ENCODE measurements around the gene TMUB1. TPM values are rescaled to one million over a fixed set of nuclear protein-coding genes. Genes with fewer than 3 reads are reported as not detected.

TMUB1 gene
- total and polyA plus RNA-seq, 9 of the 15 experiments (the other 6 are each of a cell fraction or from before 2014, with no cell fraction given), result 0.14 to 241 (median 74.1) TPM

DNA sequence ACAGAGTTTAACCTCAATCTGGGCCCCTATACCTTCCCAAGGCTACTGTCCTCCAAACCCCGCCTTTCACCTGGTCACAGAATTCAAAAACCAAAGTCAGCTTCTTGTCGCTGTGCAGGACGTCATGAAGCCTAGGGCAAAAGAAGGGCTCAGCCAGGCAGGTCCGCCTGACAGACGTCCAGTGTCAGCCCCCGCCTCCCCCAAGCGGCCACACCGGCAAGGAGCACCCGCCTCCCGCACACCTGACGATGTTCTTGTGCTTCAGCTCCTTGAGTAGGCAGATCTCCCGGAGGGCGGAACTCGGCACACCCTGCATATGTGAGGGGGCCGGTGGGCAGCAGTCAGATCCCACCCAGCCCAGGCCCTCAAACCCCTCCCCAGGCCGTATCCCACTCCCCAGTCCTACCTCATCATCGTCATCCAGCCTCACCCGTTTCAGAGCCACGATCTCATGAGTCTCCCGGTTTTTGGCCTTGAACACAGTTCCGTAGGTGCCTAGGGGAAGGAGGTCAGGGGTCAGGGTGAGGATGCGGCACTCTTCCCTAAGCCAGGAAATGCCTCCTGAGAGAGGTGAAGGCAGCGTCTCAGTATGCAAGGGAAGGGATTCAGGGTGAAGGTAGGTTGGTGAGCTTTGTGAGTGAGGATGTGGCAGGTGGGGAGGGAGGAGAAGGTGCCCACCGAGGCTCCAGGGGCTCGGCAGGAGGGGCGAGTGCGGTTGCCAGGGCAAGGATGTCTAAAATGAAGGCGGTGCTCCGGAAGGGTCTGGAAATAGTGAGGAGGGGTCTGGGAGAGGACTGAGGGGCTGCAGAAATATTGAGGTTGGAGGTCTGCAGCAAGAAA is 26.4 kb downstream of the TMUB1 start (continued):
- TF ChIP-seq, protein P1, sequence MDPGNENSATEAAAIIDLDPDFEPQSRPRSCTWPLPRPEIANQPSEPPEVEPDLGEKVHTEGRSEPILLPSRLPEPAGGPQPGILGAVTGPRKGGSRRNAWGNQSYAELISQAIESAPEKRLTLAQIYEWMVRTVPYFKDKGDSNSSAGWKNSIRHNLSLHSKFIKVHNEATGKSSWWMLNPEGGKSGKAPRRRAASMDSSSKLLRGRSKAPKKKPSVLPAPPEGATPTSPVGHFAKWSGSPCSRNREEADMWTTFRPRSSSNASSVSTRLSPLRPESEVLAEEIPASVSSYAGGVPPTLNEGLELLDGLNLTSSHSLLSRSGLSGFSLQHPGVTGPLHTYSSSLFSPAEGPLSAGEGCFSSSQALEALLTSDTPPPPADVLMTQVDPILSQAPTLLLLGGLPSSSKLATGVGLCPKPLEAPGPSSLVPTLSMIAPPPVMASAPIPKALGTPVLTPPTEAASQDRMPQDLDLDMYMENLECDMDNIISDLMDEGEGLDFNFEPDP (CRISPR knock-in tag; IDR thresholded peaks at IDR 0.05), result no peak
- TF ChIP-seq C11orf30 (IDR thresholded peaks at IDR 0.05; ENCODE audit: low read depth) (no peak), GATAD2B (IDR thresholded peaks at IDR 0.05; ENCODE audit: borderline replicate concordance) (no peak), ETV1 (tag; conservative IDR thresholded peaks at IDR 0.05; ENCODE audit: low read depth) (0 out of 2 replicates have a peak, but pooled peaks have one; percentile 7), MAZ (CRISPR knock-in tag; conservative IDR thresholded peaks at IDR 0.05 in 1 of 2, IDR thresholded peaks at IDR 0.05 in 1 of 2) (peak in 1 of 2 experiments; percentile 30; a peak in 1 of 4 replicates), ZSCAN29 (IDR thresholded peaks at IDR 0.05) (no peak), BACH1 (tag; IDR thresholded peaks at IDR 0.05) (no peak), CBX2 (IDR thresholded peaks at IDR 0.05; ENCODE audit: insufficient read depth, low read length, poor library complexity, severe bottlenecking) (no peak), BMI1 (IDR thresholded peaks at IDR 0.05; ENCODE audit: low read length) (no peak), SNIP1 (IDR thresholded peaks at IDR 0.05; ENCODE audit: low read depth) (no peak), ZKSCAN1 (IDR thresholded peaks at IDR 0.05; ENCODE audit: low read depth, low read length) (0 out of 2 replicates have a peak, but pooled peaks have one; percentile 10), EHMT2 (IDR thresholded peaks at IDR 0.05) (no peak), ZNF175 (CRISPR knock-in tag; IDR thresholded peaks at IDR 0.05; ENCODE audit: low read depth) (no peak), RNF2 (IDR thresholded peaks at IDR 0.05) (no peak)
- TF ChIP-seq, protein P2, sequence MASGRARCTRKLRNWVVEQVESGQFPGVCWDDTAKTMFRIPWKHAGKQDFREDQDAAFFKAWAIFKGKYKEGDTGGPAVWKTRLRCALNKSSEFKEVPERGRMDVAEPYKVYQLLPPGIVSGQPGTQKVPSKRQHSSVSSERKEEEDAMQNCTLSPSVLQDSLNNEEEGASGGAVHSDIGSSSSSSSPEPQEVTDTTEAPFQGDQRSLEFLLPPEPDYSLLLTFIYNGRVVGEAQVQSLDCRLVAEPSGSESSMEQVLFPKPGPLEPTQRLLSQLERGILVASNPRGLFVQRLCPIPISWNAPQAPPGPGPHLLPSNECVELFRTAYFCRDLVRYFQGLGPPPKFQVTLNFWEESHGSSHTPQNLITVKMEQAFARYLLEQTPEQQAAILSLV (tag; IDR thresholded peaks at IDR 0.05), result no peak; the same call in 1 of the 2 replicates
- TF ChIP-seq, protein P3, sequence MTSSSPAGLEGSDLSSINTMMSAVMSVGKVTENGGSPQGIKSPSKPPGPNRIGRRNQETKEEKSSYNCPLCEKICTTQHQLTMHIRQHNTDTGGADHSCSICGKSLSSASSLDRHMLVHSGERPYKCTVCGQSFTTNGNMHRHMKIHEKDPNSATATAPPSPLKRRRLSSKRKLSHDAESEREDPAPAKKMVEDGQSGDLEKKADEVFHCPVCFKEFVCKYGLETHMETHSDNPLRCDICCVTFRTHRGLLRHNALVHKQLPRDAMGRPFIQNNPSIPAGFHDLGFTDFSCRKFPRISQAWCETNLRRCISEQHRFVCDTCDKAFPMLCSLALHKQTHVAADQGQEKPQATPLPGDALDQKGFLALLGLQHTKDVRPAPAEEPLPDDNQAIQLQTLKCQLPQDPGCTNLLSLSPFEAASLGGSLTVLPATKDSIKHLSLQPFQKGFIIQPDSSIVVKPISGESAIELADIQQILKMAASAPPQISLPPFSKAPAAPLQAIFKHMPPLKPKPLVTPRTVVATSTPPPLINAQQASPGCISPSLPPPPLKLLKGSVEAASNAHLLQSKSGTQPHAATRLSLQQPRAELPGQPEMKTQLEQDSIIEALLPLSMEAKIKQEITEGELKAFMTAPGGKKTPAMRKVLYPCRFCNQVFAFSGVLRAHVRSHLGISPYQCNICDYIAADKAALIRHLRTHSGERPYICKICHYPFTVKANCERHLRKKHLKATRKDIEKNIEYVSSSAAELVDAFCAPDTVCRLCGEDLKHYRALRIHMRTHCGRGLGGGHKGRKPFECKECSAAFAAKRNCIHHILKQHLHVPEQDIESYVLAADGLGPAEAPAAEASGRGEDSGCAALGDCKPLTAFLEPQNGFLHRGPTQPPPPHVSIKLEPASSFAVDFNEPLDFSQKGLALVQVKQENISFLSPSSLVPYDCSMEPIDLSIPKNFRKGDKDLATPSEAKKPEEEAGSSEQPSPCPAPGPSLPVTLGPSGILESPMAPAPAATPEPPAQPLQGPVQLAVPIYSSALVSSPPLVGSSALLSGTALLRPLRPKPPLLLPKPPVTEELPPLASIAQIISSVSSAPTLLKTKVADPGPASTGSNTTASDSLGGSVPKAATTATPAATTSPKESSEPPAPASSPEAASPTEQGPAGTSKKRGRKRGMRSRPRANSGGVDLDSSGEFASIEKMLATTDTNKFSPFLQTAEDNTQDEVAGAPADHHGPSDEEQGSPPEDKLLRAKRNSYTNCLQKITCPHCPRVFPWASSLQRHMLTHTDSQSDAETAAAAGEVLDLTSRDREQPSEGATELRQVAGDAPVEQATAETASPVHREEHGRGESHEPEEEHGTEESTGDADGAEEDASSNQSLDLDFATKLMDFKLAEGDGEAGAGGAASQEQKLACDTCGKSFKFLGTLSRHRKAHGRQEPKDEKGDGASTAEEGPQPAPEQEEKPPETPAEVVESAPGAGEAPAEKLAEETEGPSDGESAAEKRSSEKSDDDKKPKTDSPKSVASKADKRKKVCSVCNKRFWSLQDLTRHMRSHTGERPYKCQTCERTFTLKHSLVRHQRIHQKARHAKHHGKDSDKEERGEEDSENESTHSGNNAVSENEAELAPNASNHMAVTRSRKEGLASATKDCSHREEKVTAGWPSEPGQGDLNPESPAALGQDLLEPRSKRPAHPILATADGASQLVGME (CRISPR knock-in tag; IDR thresholded peaks at IDR 0.05), result no peak
- TF ChIP-seq, protein P4, sequence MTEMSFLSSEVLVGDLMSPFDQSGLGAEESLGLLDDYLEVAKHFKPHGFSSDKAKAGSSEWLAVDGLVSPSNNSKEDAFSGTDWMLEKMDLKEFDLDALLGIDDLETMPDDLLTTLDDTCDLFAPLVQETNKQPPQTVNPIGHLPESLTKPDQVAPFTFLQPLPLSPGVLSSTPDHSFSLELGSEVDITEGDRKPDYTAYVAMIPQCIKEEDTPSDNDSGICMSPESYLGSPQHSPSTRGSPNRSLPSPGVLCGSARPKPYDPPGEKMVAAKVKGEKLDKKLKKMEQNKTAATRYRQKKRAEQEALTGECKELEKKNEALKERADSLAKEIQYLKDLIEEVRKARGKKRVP (CRISPR knock-in tag; IDR thresholded peaks at IDR 0.05), result no peak
- TF ChIP-seq, protein P5, sequence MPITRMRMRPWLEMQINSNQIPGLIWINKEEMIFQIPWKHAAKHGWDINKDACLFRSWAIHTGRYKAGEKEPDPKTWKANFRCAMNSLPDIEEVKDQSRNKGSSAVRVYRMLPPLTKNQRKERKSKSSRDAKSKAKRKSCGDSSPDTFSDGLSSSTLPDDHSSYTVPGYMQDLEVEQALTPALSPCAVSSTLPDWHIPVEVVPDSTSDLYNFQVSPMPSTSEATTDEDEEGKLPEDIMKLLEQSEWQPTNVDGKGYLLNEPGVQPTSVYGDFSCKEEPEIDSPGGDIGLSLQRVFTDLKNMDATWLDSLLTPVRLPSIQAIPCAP (CRISPR knock-in tag; IDR thresholded peaks at IDR 0.05; ENCODE audit: borderline replicate concordance), result no peak

Data from K562 (cell line).